ENCODE measurements around the gene PLEKHA5.

DNA sequence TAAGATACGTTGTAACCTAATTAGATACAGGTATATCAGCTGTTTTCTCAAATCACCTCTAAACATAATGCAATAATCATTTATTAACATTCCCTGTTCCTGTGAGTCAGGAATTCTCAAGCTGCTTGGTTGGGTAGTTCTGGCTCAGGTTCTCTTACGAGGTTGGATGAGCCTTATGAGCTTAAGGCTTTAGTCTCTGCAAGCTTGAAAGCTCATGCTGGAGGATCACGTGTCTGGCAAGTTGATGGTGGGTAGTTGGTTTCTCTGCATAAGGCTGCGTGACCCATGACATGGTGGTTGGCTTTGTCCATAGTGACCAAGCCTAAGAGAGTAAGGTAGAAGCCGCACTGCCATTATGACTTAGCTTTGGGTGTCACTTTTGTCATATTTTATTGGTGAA lies 62.0 kb downstream of the PLEKHA5 start:
- TF ChIP-seq, protein P1, sequence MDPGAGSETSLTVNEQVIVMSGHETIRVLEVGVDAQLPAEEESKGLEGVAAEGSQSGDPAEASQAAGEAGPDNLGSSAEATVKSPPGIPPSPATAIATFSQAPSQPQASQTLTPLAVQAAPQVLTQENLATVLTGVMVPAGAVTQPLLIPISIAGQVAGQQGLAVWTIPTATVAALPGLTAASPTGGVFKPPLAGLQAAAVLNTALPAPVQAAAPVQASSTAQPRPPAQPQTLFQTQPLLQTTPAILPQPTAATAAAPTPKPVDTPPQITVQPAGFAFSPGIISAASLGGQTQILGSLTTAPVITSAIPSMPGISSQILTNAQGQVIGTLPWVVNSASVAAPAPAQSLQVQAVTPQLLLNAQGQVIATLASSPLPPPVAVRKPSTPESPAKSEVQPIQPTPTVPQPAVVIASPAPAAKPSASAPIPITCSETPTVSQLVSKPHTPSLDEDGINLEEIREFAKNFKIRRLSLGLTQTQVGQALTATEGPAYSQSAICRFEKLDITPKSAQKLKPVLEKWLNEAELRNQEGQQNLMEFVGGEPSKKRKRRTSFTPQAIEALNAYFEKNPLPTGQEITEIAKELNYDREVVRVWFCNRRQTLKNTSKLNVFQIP (CRISPR knock-in tag; IDR thresholded peaks at IDR 0.05; ENCODE audit: borderline replicate concordance, low read depth), result no peak
- no peak for TF ChIP-seq ZC3H10 (CRISPR knock-in tag; IDR thresholded peaks at IDR 0.05)
- no peak for TF ChIP-seq OSR1 (CRISPR knock-in tag; IDR thresholded peaks at IDR 0.05)
- TF ChIP-seq, protein P2, sequence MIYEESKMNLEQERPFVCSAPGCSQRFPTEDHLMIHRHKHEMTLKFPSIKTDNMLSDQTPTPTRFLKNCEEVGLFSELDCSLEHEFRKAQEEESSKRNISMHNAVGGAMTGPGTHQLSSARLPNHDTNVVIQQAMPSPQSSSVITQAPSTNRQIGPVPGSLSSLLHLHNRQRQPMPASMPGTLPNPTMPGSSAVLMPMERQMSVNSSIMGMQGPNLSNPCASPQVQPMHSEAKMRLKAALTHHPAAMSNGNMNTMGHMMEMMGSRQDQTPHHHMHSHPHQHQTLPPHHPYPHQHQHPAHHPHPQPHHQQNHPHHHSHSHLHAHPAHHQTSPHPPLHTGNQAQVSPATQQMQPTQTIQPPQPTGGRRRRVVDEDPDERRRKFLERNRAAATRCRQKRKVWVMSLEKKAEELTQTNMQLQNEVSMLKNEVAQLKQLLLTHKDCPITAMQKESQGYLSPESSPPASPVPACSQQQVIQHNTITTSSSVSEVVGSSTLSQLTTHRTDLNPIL (CRISPR knock-in tag; IDR thresholded peaks at IDR 0.05; ENCODE audit: low read depth), result no peak
- no peak for TF ChIP-seq RARB (CRISPR knock-in tag; IDR thresholded peaks at IDR 0.05)
- TF ChIP-seq, protein P3, sequence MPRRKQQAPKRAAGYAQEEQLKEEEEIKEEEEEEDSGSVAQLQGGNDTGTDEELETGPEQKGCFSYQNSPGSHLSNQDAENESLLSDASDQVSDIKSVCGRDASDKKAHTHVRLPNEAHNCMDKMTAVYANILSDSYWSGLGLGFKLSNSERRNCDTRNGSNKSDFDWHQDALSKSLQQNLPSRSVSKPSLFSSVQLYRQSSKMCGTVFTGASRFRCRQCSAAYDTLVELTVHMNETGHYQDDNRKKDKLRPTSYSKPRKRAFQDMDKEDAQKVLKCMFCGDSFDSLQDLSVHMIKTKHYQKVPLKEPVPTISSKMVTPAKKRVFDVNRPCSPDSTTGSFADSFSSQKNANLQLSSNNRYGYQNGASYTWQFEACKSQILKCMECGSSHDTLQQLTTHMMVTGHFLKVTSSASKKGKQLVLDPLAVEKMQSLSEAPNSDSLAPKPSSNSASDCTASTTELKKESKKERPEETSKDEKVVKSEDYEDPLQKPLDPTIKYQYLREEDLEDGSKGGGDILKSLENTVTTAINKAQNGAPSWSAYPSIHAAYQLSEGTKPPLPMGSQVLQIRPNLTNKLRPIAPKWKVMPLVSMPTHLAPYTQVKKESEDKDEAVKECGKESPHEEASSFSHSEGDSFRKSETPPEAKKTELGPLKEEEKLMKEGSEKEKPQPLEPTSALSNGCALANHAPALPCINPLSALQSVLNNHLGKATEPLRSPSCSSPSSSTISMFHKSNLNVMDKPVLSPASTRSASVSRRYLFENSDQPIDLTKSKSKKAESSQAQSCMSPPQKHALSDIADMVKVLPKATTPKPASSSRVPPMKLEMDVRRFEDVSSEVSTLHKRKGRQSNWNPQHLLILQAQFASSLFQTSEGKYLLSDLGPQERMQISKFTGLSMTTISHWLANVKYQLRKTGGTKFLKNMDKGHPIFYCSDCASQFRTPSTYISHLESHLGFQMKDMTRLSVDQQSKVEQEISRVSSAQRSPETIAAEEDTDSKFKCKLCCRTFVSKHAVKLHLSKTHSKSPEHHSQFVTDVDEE (CRISPR knock-in tag; IDR thresholded peaks at IDR 0.05), result no peak
- no peak for TF ChIP-seq TCF4 (CRISPR knock-in tag; IDR thresholded peaks at IDR 0.05; ENCODE audit: borderline replicate concordance)
- TF ChIP-seq ZFP3 (CRISPR knock-in tag; IDR thresholded peaks at IDR 0.05), result no peak
- TF ChIP-seq SNAI2 (CRISPR knock-in tag; IDR thresholded peaks at IDR 0.05), result no peak
- TF ChIP-seq, protein P4, sequence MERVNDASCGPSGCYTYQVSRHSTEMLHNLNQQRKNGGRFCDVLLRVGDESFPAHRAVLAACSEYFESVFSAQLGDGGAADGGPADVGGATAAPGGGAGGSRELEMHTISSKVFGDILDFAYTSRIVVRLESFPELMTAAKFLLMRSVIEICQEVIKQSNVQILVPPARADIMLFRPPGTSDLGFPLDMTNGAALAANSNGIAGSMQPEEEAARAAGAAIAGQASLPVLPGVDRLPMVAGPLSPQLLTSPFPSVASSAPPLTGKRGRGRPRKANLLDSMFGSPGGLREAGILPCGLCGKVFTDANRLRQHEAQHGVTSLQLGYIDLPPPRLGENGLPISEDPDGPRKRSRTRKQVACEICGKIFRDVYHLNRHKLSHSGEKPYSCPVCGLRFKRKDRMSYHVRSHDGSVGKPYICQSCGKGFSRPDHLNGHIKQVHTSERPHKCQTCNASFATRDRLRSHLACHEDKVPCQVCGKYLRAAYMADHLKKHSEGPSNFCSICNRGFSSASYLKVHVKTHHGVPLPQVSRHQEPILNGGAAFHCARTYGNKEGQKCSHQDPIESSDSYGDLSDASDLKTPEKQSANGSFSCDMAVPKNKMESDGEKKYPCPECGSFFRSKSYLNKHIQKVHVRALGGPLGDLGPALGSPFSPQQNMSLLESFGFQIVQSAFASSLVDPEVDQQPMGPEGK (CRISPR knock-in tag; IDR thresholded peaks at IDR 0.05; ENCODE audit: borderline replicate concordance), result no peak
- no peak for TF ChIP-seq GLIS3 (CRISPR knock-in tag; IDR thresholded peaks at IDR 0.05)

All from SK-N-SH treated with all-trans-retinoic acid at 6 μM for 48 hours (cell line).